Osteoblast (primary cell): Measurements from ENCODE around the gene NRXN2. TPM values are rescaled to one million over a fixed set of nuclear protein-coding genes. Genes with fewer than 3 reads are reported as not detected.

Experiments
- DNase-seq: peaks from one replicate; pipeline ENCODE4 v3.0.0; 2011; ENCODE audit warnings: low spot score, mixed read lengths; ENCODE audit not compliant: insufficient read length; ENCODE audit errors: missing footprints
- H2AFZ ChIP-seq: 2 replicates; pipeline ENCODE4 v1.6.0; 2011; ENCODE audit warnings: mild to moderate bottlenecking, low read length
- H3K27ac ChIP-seq: 2 replicates; pipeline ENCODE4 v1.5.1; 2011; ENCODE audit warnings: mild to moderate bottlenecking, low read depth, low read length, moderate library complexity
- H3K27me3 ChIP-seq: 2 replicates; pipeline ENCODE4 v1.6.0; 2012; ENCODE audit warnings: mild to moderate bottlenecking, control low read depth, inconsistent platforms, low read length, moderate library complexity; ENCODE audit not compliant: insufficient read depth
- H3K36me3 ChIP-seq: 2 replicates; pipeline ENCODE4 v1.5.1; 2011; ENCODE audit warnings: mild to moderate bottlenecking, low read length, control low read depth, moderate library complexity; ENCODE audit not compliant: insufficient read depth
- H3K4me1 ChIP-seq: 2 replicates; pipeline ENCODE4 v1.5.1; 2011; ENCODE audit warnings: mild to moderate bottlenecking, low read length, control low read depth, moderate library complexity; ENCODE audit not compliant: insufficient read depth
- H3K4me2 ChIP-seq: 2 replicates; pipeline ENCODE4 v1.6.0; 2011; ENCODE audit warnings: mild to moderate bottlenecking, low read length; ENCODE audit not compliant: insufficient read depth
- H3K4me3 ChIP-seq: fragments of 200-600 bp; sonication (generic); 3 replicates; pipeline ENCODE4 v1.5.1; 2012; ENCODE audit warnings: mild to moderate bottlenecking, low read length, inconsistent platforms; ENCODE audit not compliant: insufficient read depth
- H3K79me2 ChIP-seq: 2 replicates; pipeline ENCODE4 v1.6.0; 2012; ENCODE audit warnings: mild to moderate bottlenecking, low read length, control low read depth, inconsistent platforms; ENCODE audit not compliant: insufficient read depth
- H3K9me3 ChIP-seq: 2 replicates; pipeline ENCODE4 v1.5.1; 2011; ENCODE audit warnings: low read depth, low read length, control low read depth
- H4K20me1 ChIP-seq: 2 replicates; pipeline ENCODE4 v1.6.0; 2012; ENCODE audit warnings: mild to moderate bottlenecking, low read length, control low read depth; ENCODE audit not compliant: insufficient read depth
- CTCF ChIP-seq: IDR thresholded peaks from 2 replicates; pipeline ENCODE4 v1.5.1; 2011; ENCODE audit warnings: mild to moderate bottlenecking, low read depth, low read length, moderate library complexity; ENCODE audit errors: extremely low read depth
- total RNA-seq: library from RNA; depleted of rRNA; stranded (reverse); fragments of >200 nt; gene quantifications from 2 replicates; pipeline ENCODE4 v1.2.3, GENCODE V29; 2012

Gene NRXN2
- total RNA-seq, 1 donor: 90.1 TPM

DNA sequence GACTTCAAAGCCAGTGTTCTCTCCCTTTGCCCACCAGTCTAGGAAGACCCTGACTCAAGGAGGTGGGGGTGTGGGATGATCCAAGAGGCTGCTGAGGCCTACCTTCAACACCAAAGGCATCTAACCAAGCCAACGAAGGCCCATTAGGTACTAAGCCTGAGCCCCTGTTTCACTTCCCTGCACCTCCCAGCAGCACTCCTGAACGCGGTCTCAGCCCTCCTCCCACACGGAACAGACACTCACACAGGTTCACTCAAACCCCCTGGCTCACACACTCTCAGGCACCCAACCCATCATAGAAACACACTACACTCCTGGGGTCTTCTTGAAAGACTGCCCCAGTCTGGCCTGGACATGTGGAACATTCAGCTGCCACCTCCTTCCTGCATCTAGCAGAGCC lies 91.3 kb downstream of the NRXN2 start:
- H3K79me2 ChIP-seq: no peaks in the 10 kb centered on the region
- peaks cover 54% of the 10 kb centered on the region for H3K36me3 ChIP-seq
- no peaks in the 10 kb centered on the region for H3K27me3 ChIP-seq

DNA sequence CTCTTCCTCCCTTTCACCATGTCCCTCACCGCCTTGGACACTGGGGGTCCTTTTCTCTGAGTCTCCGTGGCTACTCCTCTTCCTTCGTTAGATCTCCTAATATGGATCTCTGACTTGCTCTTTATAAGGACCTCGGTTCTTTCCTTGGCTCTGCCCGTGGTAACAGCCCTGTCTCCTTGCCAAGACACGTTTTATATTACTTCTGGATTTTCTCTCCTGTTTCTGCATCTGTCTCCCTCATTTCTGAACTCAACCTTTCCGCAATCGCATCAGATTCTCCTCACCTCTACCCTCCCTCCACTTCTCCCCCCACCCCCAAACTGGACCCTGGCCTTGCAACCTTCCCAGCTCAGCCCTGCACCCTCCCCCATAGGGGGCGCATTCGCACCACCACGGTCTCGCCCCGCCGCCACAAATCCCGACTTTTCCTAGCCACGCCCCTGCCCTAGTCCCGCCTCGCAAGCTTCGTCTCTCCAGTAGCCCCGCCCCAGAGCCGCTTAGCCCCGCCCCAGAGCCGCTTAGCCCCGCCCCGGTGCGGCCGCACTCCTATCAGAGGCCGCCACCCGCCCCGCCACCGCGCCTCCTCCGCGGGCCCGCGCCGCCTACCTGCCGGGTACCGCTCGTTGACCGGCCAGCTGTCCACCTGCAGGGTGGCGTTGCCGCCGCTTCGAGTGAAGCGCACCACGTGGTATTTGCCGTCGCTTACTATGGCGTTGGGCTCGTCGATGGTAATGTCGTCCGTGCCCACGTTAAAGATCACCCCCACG lies 93.0 kb downstream of the NRXN2 start:
- Histone ChIP-seq H3K27ac (no peak overlapping the region), H3K9me3 (no peaks in the 10 kb centered on the region), H3K79me2 (no peaks in the 10 kb centered on the region), H3K4me3 (no peak overlapping the region), H4K20me1 (peaks cover 43% of the 10 kb centered on the region), H3K27me3 (no peaks in the 10 kb centered on the region), H2AFZ (no peak overlapping the region), H3K36me3 (peaks cover 67% of the 10 kb centered on the region), H3K4me1 (no peaks in the 10 kb centered on the region), H3K4me2 (no peak overlapping the region)
- no peak for TF ChIP-seq CTCF
- no peak for DNase-seq

More for the DNA sequence above, 91.3 kb downstream of the NRXN2 start:
- DNase-seq: no peak
- no peak for TF ChIP-seq CTCF
- H4K20me1 ChIP-seq: peaks cover 48% of the 10 kb centered on the region
- no peak overlapping the region for H3K4me3 ChIP-seq
- H3K27ac ChIP-seq: no peak overlapping the region
- H2AFZ ChIP-seq: no peak overlapping the region
- no peak overlapping the region for H3K4me2 ChIP-seq
- H3K4me1 ChIP-seq: no peaks in the 10 kb centered on the region
- H3K9me3 ChIP-seq: no peaks in the 10 kb centered on the region

- H3K79me2 ChIP-seq: no peaks in the 10 kb centered on the region
- H3K4me1 ChIP-seq: no peaks in the 10 kb centered on the region
- peaks cover 36% of the 10 kb centered on the region for H4K20me1 ChIP-seq
- no peak overlapping the region for H3K4me3 ChIP-seq
- no peak overlapping the region for H2AFZ ChIP-seq
- H3K27ac ChIP-seq: no peak overlapping the region
- no peak for DNase-seq
- H3K27me3 ChIP-seq: no peaks in the 10 kb centered on the region
- no peaks in the 10 kb centered on the region for H3K9me3 ChIP-seq
- no peak for TF ChIP-seq CTCF
- no peak overlapping the region for H3K4me2 ChIP-seq
- H3K36me3 ChIP-seq: peaks cover 61% of the 10 kb centered on the region
Observed at GRCh38 chr11:64629103-64629502, 93.9 kb downstream of the NRXN2 start.

DNA sequence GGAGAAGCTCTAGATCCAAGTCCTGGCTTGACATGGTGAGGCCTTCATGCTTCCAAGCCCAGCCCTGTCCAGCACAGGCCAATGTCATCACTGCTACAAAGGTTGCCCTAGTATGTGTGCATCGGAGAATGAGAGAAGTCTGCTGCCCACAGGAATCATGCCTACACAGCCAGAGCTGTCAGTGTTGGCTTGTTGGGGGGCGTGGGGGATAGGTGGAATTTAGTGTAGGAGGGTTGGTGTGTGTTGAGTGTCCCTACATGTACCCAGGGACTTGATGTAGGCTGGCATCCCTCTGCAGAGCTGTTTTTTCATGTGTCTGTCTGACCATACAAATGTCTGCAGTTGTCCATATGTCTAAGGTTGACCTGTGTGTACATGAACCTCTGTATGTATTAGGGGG lies 94.4 kb downstream of the NRXN2 start:
- no peak overlapping the region for H3K4me2 ChIP-seq
- DNase-seq: no peak
- H3K36me3 ChIP-seq: peaks cover 58% of the 10 kb centered on the region
- H3K27me3 ChIP-seq: no peaks in the 10 kb centered on the region
- no peak for TF ChIP-seq CTCF
- no peak overlapping the region for H3K4me3 ChIP-seq
- H2AFZ ChIP-seq: no peak overlapping the region
- H3K4me1 ChIP-seq: no peaks in the 10 kb centered on the region
- no peak overlapping the region for H3K27ac ChIP-seq
- peaks cover 32% of the 10 kb centered on the region for H4K20me1 ChIP-seq
- no peaks in the 10 kb centered on the region for H3K9me3 ChIP-seq
- H3K79me2 ChIP-seq: no peaks in the 10 kb centered on the region
